Gastroesophageal sphincter (tissue), 3 donors: ENCODE data around the gene CUX1.

ENCODE experiments used
- POLR2AphosphoS5 ChIP-seq: sonication (generic); formaldehyde crosslinking; IDR thresholded peaks from one replicate; pipeline ENCODE4 v1.6.1; 2017; ENCODE audit warnings: antibody characterized with exemption
- TF ChIP-seq, protein P1 (sequence below), 4 experiments: fragments of 200-600 bp in 2 of 4; fragments of 450-650 bp in 2 of 4; sonication (generic) in 1 of 4; IDR thresholded peaks; one replicate each; pipeline ENCODE4 v1.5.1; 2017 to 2019; ENCODE audit warnings: antibody characterized with exemption in 4 of 4, mild to moderate bottlenecking in 2 of 4, moderate library complexity in 2 of 4

DNA sequence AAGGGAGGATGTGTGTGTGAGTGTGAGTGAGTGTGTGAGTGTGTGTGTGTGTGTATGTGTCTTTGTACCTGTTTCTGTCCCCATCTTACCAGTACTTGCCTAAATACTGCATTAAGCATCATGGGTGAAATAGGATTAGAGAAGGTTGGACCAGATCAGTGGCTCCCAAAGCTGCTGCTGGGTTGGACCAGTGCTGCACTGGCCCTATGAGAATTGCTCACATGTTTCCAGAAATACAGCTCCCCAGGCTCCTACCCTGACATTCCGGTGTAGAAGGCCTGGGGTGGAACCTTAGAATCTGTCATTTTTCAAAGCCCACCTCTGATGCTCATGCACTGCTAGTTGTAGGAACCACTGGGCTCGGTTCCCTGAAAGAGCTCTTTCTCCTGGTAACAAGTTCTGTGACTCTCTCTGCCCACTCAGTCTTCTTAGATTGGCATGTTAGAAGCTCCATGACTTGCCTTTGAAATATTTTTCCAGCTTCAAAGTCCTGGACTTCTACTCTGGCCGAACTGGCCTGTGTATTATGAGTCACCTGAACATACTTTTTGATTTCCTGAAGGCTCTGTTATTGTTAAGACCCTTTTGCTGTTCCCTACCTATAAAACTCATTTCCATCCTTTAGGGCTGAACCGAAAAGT is 224.7 kb downstream of the CUX1 start:
- TF ChIP-seq, protein P1, sequence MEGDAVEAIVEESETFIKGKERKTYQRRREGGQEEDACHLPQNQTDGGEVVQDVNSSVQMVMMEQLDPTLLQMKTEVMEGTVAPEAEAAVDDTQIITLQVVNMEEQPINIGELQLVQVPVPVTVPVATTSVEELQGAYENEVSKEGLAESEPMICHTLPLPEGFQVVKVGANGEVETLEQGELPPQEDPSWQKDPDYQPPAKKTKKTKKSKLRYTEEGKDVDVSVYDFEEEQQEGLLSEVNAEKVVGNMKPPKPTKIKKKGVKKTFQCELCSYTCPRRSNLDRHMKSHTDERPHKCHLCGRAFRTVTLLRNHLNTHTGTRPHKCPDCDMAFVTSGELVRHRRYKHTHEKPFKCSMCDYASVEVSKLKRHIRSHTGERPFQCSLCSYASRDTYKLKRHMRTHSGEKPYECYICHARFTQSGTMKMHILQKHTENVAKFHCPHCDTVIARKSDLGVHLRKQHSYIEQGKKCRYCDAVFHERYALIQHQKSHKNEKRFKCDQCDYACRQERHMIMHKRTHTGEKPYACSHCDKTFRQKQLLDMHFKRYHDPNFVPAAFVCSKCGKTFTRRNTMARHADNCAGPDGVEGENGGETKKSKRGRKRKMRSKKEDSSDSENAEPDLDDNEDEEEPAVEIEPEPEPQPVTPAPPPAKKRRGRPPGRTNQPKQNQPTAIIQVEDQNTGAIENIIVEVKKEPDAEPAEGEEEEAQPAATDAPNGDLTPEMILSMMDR (IDR thresholded peaks at IDR 0.05): no peak
- TF ChIP-seq POLR2AphosphoS5: no peak
